ENCODE data around the gene C9orf85. TPM values are rescaled to one million over a fixed set of nuclear protein-coding genes. Genes with fewer than 3 reads are reported as not detected.
A peak's percentile ranks its signal among the peaks of the same experiment; 100 is the strongest.

C9orf85 gene, protein sequence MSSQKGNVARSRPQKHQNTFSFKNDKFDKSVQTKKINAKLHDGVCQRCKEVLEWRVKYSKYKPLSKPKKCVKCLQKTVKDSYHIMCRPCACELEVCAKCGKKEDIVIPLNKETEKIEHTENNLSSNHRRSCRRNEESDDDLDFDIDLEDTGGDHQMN
- total RNA-seq (1 to 10 TPM; 8.3 to 9.6 TPM), polyA plus RNA-seq (ENCODE audit: insufficient read length in 6 of 6) (10 to 100 TPM; 16.2 to 20.8 (median 18.6) TPM)
- long read RNA-seq, donor 1, partial matches to known transcripts: 0 of 3 reads
- long read RNA-seq, donor 1, other reads (novel, unspliced or antisense): 0 of 3 reads
- long read RNA-seq, donor 2, partial matches to known transcripts: 0 of 2 reads
- long read RNA-seq, donor 2, other reads (novel, unspliced or antisense): 0 of 2 reads
- long read RNA-seq, donor 3, partial matches to known transcripts: 0 of 3 reads
- long read RNA-seq, donor 3, other reads (novel, unspliced or antisense): 0 of 3 reads
- long read RNA-seq, donor 4, transcript C9orf85-201 (4 exons, 1,279 nt): major isoform, 6 of 9 reads
- long read RNA-seq, donor 4, partial matches to known transcripts: 1 of 9 reads
- long read RNA-seq, donor 4, other reads (novel, unspliced or antisense): 1 of 9 reads
- long read RNA-seq, donor 5, partial matches to known transcripts: 0 of 4 reads
- long read RNA-seq, donor 5, other reads (novel, unspliced or antisense): 0 of 4 reads
- long read RNA-seq, donor 6, partial matches to known transcripts: 0 of 3 reads
- long read RNA-seq, donor 6, other reads (novel, unspliced or antisense): 0 of 3 reads
- long read RNA-seq, donor 7, partial matches to known transcripts: 0 of 2 reads
- long read RNA-seq, donor 7, other reads (novel, unspliced or antisense): 0 of 2 reads
- long read RNA-seq, donor 8, partial matches to known transcripts: 0 of 4 reads
- long read RNA-seq, donor 8, other reads (novel, unspliced or antisense): 0 of 4 reads
- long read RNA-seq, donor 9: 0 reads
- long read RNA-seq, donor 10, partial matches to known transcripts: 1 of 3 reads
- long read RNA-seq, donor 10, other reads (novel, unspliced or antisense): 0 of 3 reads
- long read RNA-seq, donor 11, partial matches to known transcripts: 6 of 12 reads
- long read RNA-seq, donor 11, other reads (novel, unspliced or antisense): 0 of 12 reads
- long read RNA-seq, donor 12, partial matches to known transcripts: 5 of 9 reads
- long read RNA-seq, donor 12, other reads (novel, unspliced or antisense): 0 of 9 reads

DNA sequence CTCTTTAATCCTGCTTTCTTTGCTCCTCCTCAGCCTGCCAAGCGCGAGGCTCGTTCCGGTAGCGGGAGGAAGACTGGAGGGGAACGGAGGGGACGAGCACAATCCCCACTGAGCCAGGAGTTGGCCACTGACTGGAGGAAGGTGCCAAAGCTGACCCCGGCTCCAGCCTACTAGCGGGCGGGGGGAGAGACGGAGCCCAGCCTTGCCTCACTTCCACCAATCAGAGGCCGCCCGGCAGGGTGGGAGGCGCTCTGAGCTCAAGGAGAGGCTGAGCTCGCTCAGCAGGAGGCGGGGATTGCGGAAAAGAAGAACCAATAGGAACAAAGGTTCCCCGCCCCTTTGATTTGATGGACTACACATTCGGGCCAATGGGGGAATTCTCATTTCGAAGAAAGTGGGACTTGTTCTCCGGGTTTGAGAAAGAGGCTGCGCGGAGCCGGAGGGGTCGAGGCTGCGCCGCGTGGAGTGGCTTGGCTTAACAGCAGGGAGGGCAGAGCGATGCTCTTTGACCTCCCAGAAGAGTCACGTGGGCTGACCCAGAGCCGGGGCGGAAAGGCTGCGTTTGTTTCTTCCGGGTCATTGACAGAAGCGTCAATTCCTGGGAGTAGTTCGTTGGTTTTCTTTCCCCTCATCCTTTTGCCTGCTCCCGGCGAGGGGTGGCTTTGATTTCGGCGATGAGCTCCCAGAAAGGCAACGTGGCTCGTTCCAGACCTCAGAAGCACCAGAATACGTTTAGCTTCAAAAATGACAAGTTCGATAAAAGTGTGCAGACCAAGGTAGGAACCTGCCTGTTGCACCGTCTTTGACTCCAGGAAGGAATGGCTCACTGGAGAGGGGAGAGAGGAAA, at the start of gene C9orf85, which contains the start of gene ABHD17B:
TSS of gene C9orf85 (plus strand) at position 579 of the 847 bp plus-strand sequence. CDS start at position 675, 96 bp downstream.
TSS of gene ABHD17B (minus strand) at position 133 of the 847 bp plus-strand sequence. CDS start 36,113 bp downstream, outside the sequence.
- TF ChIP-seq, protein P1, sequence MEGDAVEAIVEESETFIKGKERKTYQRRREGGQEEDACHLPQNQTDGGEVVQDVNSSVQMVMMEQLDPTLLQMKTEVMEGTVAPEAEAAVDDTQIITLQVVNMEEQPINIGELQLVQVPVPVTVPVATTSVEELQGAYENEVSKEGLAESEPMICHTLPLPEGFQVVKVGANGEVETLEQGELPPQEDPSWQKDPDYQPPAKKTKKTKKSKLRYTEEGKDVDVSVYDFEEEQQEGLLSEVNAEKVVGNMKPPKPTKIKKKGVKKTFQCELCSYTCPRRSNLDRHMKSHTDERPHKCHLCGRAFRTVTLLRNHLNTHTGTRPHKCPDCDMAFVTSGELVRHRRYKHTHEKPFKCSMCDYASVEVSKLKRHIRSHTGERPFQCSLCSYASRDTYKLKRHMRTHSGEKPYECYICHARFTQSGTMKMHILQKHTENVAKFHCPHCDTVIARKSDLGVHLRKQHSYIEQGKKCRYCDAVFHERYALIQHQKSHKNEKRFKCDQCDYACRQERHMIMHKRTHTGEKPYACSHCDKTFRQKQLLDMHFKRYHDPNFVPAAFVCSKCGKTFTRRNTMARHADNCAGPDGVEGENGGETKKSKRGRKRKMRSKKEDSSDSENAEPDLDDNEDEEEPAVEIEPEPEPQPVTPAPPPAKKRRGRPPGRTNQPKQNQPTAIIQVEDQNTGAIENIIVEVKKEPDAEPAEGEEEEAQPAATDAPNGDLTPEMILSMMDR (IDR thresholded peaks at IDR 0.05): no peak

DNA sequence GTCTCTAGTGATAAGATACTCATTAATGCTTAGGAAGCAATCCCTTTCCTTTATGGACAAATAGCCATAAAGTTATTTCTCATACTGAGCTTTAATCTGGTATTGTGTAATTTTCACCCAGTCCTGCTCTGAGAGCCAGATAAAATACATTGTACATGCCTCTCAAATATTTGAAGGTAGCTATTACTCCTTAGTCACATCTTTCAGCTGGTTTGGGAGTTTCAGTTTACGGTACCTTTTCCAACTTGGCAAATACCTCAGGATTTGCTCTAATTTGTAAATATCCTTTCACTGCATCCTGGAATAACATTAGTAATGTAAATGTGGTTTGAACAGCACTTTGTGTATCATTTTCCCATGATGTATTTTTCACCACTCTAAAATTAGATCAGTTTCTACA, 47.8 kb upstream of the C9orf85 start:
- Histone ChIP-seq H3K27ac (no peak overlapping the region), H3K4me1 (no peaks in the 10 kb centered on the region), H3K9me3 (peaks cover 0 to 21% of the 10 kb centered on the region in 2 donors), H3K36me3 (peaks cover 0 to 8% of the 10 kb centered on the region in 2 donors), H3K27me3 (no peaks in the 10 kb centered on the region), H3K4me3 (no peak overlapping the region)
- intact Hi-C loops (cut with DNase I): no loop called here
- peak; percentile 47 for ATAC-seq
- DNase-seq: no peak
- TF ChIP-seq, protein P1 (IDR thresholded peaks at IDR 0.05): no peak

More for the DNA sequence above, at the start of gene C9orf85, which contains the start of gene ABHD17B:
- intact Hi-C loops (cut with DNase I): loop anchor here in 1 of 2 donors (10.0 kb wide), 1 partner anchor 56 kb away; no protein-coding TSS in a partner anchor
- no peaks in the 10 kb centered on the region for H3K36me3 ChIP-seq
- ATAC-seq: peak; percentile 98
- H3K27me3 ChIP-seq: no peaks in the 10 kb centered on the region
- no peaks in the 10 kb centered on the region for H3K9me3 ChIP-seq
- DNase-seq: peak; percentile 98 to 100 (median 100)
- H3K27ac ChIP-seq: peak within 1 kb of the TSS; percentile 96 to 97
- peaks cover 18 to 41% of the 10 kb centered on the region in 2 donors for H3K4me1 ChIP-seq
- peak within 1 kb of the TSS; percentile 98 to 99 for H3K4me3 ChIP-seq

DNA sequence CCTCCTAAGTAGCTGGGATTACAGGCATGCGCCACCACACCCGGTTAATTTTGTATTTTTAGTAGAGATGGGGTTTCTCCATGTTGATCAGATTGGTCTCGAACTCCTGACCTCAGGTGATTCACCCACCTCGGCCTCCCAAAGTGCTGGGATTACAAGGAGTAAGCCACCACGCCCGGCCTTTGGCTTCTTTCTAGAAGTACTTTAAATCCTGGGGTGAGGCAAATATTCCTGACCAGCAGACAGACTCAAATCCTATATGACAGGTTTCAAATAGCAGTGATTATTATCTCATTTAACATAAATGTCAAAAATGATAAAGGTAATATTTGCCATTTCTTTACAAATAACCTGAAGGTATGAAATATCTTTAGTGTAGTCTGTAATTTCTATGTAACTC, 36.1 kb upstream of the C9orf85 start:
- H3K9me3 ChIP-seq: peaks cover 8 to 32% of the 10 kb centered on the region in 2 donors
- no peak overlapping the region for H3K27ac ChIP-seq
- DNase-seq: no peak
- H3K36me3 ChIP-seq: peaks cover 0 to 16% of the 10 kb centered on the region in 2 donors
- intact Hi-C loops (cut with DNase I): no loop called here
- no peaks in the 10 kb centered on the region for H3K4me1 ChIP-seq
- no peak overlapping the region for H3K4me3 ChIP-seq
- no peaks in the 10 kb centered on the region for H3K27me3 ChIP-seq
- TF ChIP-seq, protein P1 (IDR thresholded peaks at IDR 0.05): no peak
- no peak for ATAC-seq

DNA sequence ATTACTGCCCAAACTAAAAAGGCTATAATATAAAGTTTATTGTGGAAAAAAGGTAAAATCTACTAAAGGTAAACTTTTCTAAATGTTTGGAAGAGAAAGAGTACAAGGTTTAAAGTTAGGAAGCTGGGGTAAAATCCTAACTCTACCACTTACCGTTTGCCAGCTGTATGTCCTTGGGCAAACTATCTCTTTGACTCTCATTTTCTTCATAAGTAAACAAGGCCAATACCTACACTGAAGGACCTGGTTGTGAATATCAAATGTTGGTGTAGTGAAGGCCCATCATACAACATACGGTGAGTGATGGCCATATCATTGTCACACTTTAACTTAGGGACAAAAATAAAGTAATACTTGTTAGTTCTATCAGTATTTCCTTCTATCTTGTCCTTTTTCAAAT, 35.3 kb upstream of the C9orf85 start:
- DNase-seq: no peak
- TF ChIP-seq, protein P1 (IDR thresholded peaks at IDR 0.05): no peak
- no peaks in the 10 kb centered on the region for H3K4me1 ChIP-seq
- intact Hi-C loops (cut with DNase I): no loop called here
- no peak overlapping the region for H3K27ac ChIP-seq
- peaks cover 8 to 38% of the 10 kb centered on the region in 2 donors for H3K9me3 ChIP-seq
- no peak for ATAC-seq
- no peaks in the 10 kb centered on the region for H3K27me3 ChIP-seq
- H3K4me3 ChIP-seq: no peak overlapping the region
- peaks cover 0 to 16% of the 10 kb centered on the region in 2 donors for H3K36me3 ChIP-seq
